Measurements from ENCODE around the gene BACE2. TPM values are rescaled to one million over a fixed set of nuclear protein-coding genes. Genes with fewer than 3 reads are reported as not detected.

BACE2 gene
- total RNA-seq, 1 experiment from 2014 or later, result 23.2 TPM

- Histone ChIP-seq H4K20me1 (ENCODE audit: insufficient read depth) (no peaks in the 10 kb centered on the region), H3K4me2 (ENCODE audit: low read length) (no peak overlapping the region), H3K9ac (ENCODE audit: low read length) (no peak overlapping the region), H3K9me3 (ENCODE audit: control insufficient read depth in 1 of 2, insufficient read depth in 1 of 2, low read depth in 1 of 2, low read length in 2 of 2) (no peaks in the 10 kb centered on the region), H3K4me3 (replicated peaks in 1 of 2; ENCODE audit: low read depth in 1 of 2, low read length in 2 of 2) (no peak overlapping the region), H3K79me2 (ENCODE audit: insufficient read depth, low read length) (no peaks in the 10 kb centered on the region), H3K27ac (ENCODE audit: low read depth, low read length) (no peak overlapping the region), H3K9me2 (ENCODE audit: insufficient read depth) (no peaks in the 10 kb centered on the region), H3K4me1 (ENCODE audit: control insufficient read depth in 1 of 2, insufficient read depth in 2 of 2, low read length in 2 of 2) (peaks cover 0 to 3% of the 10 kb centered on the region in 2 experiments; a peak in 1 of 4 replicates), H3K36me3 (ENCODE audit: control insufficient read depth in 1 of 2, insufficient read depth in 2 of 2, low read length in 2 of 2) (no peaks in the 10 kb centered on the region), H3K27me3 (ENCODE audit: insufficient read depth, low read length) (peaks cover 8% of the 10 kb centered on the region; the same call in 1 of the 2 replicates), H2AFZ (ENCODE audit: low read depth, low read length, poor library complexity, severe bottlenecking) (no peak overlapping the region)
- BruUV-seq (replicated peaks), result no TSS peak
- TF ChIP-seq MAX (IDR thresholded peaks at IDR 0.05) (no peak), YY1 (IDR thresholded peaks at IDR 0.05; ENCODE audit: extremely low read depth, insufficient replicate concordance, low read depth, low read length) (no peak), EGR1 (IDR thresholded peaks at IDR 0.05; ENCODE audit: low read depth) (no peak), SIN3A (IDR thresholded peaks at IDR 0.05; ENCODE audit: low read depth) (no peak), ZFX (IDR thresholded peaks at IDR 0.05) (no peak), CEBPB (IDR thresholded peaks at IDR 0.05; ENCODE audit: low read depth) (no peak), TCF7L2 (IDR thresholded peaks at IDR 0.05; ENCODE audit: borderline replicate concordance, extremely low read depth, insufficient read depth, insufficient read length) (no peak)
- TF ChIP-seq, protein P1, sequence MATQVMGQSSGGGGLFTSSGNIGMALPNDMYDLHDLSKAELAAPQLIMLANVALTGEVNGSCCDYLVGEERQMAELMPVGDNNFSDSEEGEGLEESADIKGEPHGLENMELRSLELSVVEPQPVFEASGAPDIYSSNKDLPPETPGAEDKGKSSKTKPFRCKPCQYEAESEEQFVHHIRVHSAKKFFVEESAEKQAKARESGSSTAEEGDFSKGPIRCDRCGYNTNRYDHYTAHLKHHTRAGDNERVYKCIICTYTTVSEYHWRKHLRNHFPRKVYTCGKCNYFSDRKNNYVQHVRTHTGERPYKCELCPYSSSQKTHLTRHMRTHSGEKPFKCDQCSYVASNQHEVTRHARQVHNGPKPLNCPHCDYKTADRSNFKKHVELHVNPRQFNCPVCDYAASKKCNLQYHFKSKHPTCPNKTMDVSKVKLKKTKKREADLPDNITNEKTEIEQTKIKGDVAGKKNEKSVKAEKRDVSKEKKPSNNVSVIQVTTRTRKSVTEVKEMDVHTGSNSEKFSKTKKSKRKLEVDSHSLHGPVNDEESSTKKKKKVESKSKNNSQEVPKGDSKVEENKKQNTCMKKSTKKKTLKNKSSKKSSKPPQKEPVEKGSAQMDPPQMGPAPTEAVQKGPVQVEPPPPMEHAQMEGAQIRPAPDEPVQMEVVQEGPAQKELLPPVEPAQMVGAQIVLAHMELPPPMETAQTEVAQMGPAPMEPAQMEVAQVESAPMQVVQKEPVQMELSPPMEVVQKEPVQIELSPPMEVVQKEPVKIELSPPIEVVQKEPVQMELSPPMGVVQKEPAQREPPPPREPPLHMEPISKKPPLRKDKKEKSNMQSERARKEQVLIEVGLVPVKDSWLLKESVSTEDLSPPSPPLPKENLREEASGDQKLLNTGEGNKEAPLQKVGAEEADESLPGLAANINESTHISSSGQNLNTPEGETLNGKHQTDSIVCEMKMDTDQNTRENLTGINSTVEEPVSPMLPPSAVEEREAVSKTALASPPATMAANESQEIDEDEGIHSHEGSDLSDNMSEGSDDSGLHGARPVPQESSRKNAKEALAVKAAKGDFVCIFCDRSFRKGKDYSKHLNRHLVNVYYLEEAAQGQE (IDR thresholded peaks at IDR 0.05; ENCODE audit: low read depth), result no peak
- TF ChIP-seq, protein P2, sequence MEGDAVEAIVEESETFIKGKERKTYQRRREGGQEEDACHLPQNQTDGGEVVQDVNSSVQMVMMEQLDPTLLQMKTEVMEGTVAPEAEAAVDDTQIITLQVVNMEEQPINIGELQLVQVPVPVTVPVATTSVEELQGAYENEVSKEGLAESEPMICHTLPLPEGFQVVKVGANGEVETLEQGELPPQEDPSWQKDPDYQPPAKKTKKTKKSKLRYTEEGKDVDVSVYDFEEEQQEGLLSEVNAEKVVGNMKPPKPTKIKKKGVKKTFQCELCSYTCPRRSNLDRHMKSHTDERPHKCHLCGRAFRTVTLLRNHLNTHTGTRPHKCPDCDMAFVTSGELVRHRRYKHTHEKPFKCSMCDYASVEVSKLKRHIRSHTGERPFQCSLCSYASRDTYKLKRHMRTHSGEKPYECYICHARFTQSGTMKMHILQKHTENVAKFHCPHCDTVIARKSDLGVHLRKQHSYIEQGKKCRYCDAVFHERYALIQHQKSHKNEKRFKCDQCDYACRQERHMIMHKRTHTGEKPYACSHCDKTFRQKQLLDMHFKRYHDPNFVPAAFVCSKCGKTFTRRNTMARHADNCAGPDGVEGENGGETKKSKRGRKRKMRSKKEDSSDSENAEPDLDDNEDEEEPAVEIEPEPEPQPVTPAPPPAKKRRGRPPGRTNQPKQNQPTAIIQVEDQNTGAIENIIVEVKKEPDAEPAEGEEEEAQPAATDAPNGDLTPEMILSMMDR (IDR thresholded peaks at IDR 0.05 in 2 of 3, conservative IDR thresholded peaks at IDR 0.05 in 1 of 3; ENCODE audit: borderline replicate concordance in 1 of 3, insufficient read depth in 1 of 3, low read depth in 2 of 3, low read length in 2 of 3), result no peak
- DNase-seq (ENCODE audit: low read depth, low spot score) (no peak), ATAC-seq (no peak)
- ChIA-PET POLR2A (no interaction called here), CTCF (no interaction called here), RAD21 (ENCODE audit: low non-redundant PET in 1 of 2, low total read pairs in 2 of 2, uncharacterized antibody in 2 of 2, unreplicated experiment in 2 of 2) (no interaction called here)
- intact Hi-C loops (cut with micrococcal nuclease), result no loop called here
These were observed 122.3 kb downstream of the BACE2 start for GRCh38 chr21:41290106-41290799.

Measured in HCT116 (cell line).